Kidney (tissue), 14 donors: ENCODE data around the gene NLRC5. TPM values are rescaled to one million over a fixed set of nuclear protein-coding genes. Genes with fewer than 3 reads are reported as not detected.

ENCODE experiments used
- DNase-seq, 5 donors: peaks; one replicate each; pipeline ENCODE4 v3.0.0-alpha.2; 2013 to 2020
- FAIRE-seq: peaks from 2 replicates; lab custom pipeline; 2012; peaks lifted over from hg19 to GRCh38; lab: Jason Lieb, UNC
- H3K27ac ChIP-seq, 2 donors: one replicate each; pipeline ENCODE4 v1.7.0; 2013; ENCODE audit warnings: low read depth in 2 of 2, low read length in 2 of 2, inconsistent platforms in 1 of 2
- H3K27me3 ChIP-seq: one replicate; pipeline ENCODE4 v1.7.1; 2013; ENCODE audit warnings: low read length, inconsistent platforms; ENCODE audit not compliant: control insufficient read depth, insufficient read depth
- H3K36me3 ChIP-seq, 3 donors: one replicate each; pipeline versions ENCODE4 v1.7.0 to v1.7.1; 2013; ENCODE audit warnings: low read length in 3 of 3, control low read depth in 1 of 3, inconsistent platforms in 1 of 3; ENCODE audit not compliant: insufficient read depth in 3 of 3, control insufficient read depth in 2 of 3
- H3K4me1 ChIP-seq, 3 donors: one replicate each; pipeline versions ENCODE4 v1.7.0 to v1.7.1; 2013; ENCODE audit warnings: low read length in 3 of 3, inconsistent platforms in 1 of 3, low read depth in 1 of 3; ENCODE audit not compliant: control insufficient read depth in 2 of 3, insufficient read depth in 2 of 3
- H3K4me3 ChIP-seq, 3 donors: one replicate each; pipeline versions ENCODE4 v1.7.0 to v1.8.1; 2013; ENCODE audit warnings: low read length in 3 of 3, control low read depth in 1 of 3, inconsistent platforms in 1 of 3
- H3K9ac ChIP-seq, 3 donors: one replicate each; pipeline versions ENCODE4 v1.7.0 to v1.7.1; 2013; ENCODE audit warnings: low read length in 3 of 3, control low read depth in 1 of 3, inconsistent platforms in 1 of 3
- H3K9me3 ChIP-seq, 3 donors: one replicate each; pipeline versions ENCODE4 v1.7.0 to v1.7.1; 2013; ENCODE audit warnings: low read length in 3 of 3, control low read depth in 1 of 3, inconsistent platforms in 1 of 3; ENCODE audit not compliant: control insufficient read depth in 2 of 3, insufficient read depth in 1 of 3
- CTCF ChIP-seq: IDR thresholded peaks from 3 replicates; pipeline ENCODE4 v1.5.1; 2012; ENCODE audit warnings: mild to moderate bottlenecking, moderate library complexity, borderline replicate concordance; ENCODE audit not compliant: insufficient read depth; ENCODE audit errors: extremely low read depth
- intact Hi-C: fragments of 100-400 bp; cut with DNase I; formaldehyde crosslinking; loops from one replicate; pipeline ENCODE4 v1.11.1; 2022
- polyA plus RNA-seq: library from polyadenylated mRNA; stranded (reverse); fragments of 350-450 nt; fragmentation: Illumina TruSeq; extraction: RNeasy Lipid Tissue Mini Kit (QIAGEN cat#74804); gene quantifications from one replicate; pipeline ENCODE4 v1.2.3, GENCODE V29; 2014; ENCODE audit warnings: low read depth, low replicate concordance; ENCODE audit not compliant: insufficient read depth
- total RNA-seq: library from RNA; stranded (reverse); fragmentation: NEBNext Ultra II Directional; extraction: Animal tissue kit (Norgen Biotek cat#: 25700); gene quantifications from one replicate; pipeline ENCODE4 v1.2.1, GENCODE V29; 2021
- donor health status: control.
- donor health status: control.
- donor health status: control.
- donor health status: control.
- donor health status: control.
- donor health status: DM: yes; HTN: yes; CAD: no.
- donor health status: Normal renal cell carcinoma (clear cell type).

NLRC5 gene
- total and polyA plus RNA-seq, 2 donors from 2014 or later: 7.1 to 55.6 TPM

- Histone ChIP-seq H3K36me3 (no peaks in the 10 kb centered on the region), H3K27me3 (no peaks in the 10 kb centered on the region), H3K4me3 (no peak overlapping the region), H3K9ac (no peak overlapping the region), H3K4me1 (peaks cover 0 to 2% (median 0%) of the 10 kb centered on the region in 3 donors), H3K27ac (no peak overlapping the region), H3K9me3 (no peaks in the 10 kb centered on the region)
- DNase-seq: no peak
- FAIRE-seq: no peak
- intact Hi-C loops: loop anchor here (5.0 kb wide), 1 partner anchor 80 kb away; no protein-coding TSS in a partner anchor
- TF ChIP-seq CTCF: no peak
These were observed 97.6 kb downstream of the NLRC5 start for GRCh38 chr16:57087003-57087402.

GRCh38 chr16:57089406-57089805 is 100.0 kb downstream of the NLRC5 start:
- H3K4me3 ChIP-seq: no peak overlapping the region
- H3K4me1 ChIP-seq: peaks cover 0 to 10% (median 6%) of the 10 kb centered on the region in 3 donors
- DNase-seq (peak in 3 of 5 donors; percentile 47 to 72 (median 64)), FAIRE-seq (no peak)
- intact Hi-C loops: loop anchor here (5.0 kb wide), 1 partner anchor 78 kb away; no protein-coding TSS in a partner anchor
- H3K27me3 ChIP-seq: no peaks in the 10 kb centered on the region
- H3K36me3 ChIP-seq: no peaks in the 10 kb centered on the region
- no peak overlapping the region for H3K27ac ChIP-seq
- H3K9ac ChIP-seq: no peak overlapping the region
- no peaks in the 10 kb centered on the region for H3K9me3 ChIP-seq
- no peak for TF ChIP-seq CTCF

GRCh38 chr16:57091200-57091974 is 102.0 kb downstream of the NLRC5 start:
- H3K27ac ChIP-seq: no peak overlapping the region
- peaks cover 0 to 10% (median 6%) of the 10 kb centered on the region in 3 donors for H3K4me1 ChIP-seq
- no peak for TF ChIP-seq CTCF
- H3K9me3 ChIP-seq: no peaks in the 10 kb centered on the region
- peak overlapping the region in 1 of 3 donors; percentile 80 for H3K9ac ChIP-seq
- intact Hi-C loops: no loop called here
- peak; percentile 37 to 79 (median 64) for DNase-seq
- H3K27me3 ChIP-seq: no peaks in the 10 kb centered on the region
- H3K36me3 ChIP-seq: no peaks in the 10 kb centered on the region
- FAIRE-seq: no peak
- peak overlapping the region in 2 of 3 donors; percentile 34 to 62 for H3K4me3 ChIP-seq
